GM21515 (cell line): Measurements from ENCODE around the gene RHOD.
A peak's percentile ranks its signal among the peaks of the same experiment; 100 is the strongest.

ENCODE experiments used
- ATAC-seq: cut with Tn5 transposase; IDR thresholded peaks from one replicate; pipeline ENCODE4 v1.9.1; 2021; ENCODE audit not compliant: unreplicated experiment

The RHOD gene

GRCh38 chr11:67059671-67060070 is 3.0 kb downstream of the RHOD start:
- ATAC-seq: no peak

DNA sequence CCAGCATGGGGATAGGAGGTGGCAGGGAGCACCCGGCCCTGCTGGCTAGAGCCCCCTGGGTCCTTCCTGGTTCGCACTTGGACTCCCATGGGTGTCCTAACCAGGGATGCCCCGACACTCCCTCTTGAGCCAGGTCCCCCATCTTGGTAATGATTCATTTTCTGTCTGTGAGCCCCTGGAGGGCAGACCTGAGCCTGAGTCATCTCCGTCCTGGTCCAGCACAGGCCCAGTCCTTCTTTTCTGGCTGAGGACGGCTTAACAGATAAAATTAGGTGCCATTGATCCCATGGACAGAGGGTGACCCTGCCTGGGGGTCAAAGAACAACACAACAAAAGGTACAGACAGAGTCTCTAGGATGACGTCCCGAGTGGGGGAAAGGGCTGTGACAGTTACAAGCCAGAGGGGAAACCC is 3.5 kb downstream of the RHOD start:
- no peak for ATAC-seq

GRCh38 chr11:67062526-67063373 is 6.1 kb downstream of the RHOD start:
- no peak for ATAC-seq

- no peak for ATAC-seq
These were observed 9.7 kb downstream of the RHOD start for GRCh38 chr11:67066333-67066709.

DNA sequence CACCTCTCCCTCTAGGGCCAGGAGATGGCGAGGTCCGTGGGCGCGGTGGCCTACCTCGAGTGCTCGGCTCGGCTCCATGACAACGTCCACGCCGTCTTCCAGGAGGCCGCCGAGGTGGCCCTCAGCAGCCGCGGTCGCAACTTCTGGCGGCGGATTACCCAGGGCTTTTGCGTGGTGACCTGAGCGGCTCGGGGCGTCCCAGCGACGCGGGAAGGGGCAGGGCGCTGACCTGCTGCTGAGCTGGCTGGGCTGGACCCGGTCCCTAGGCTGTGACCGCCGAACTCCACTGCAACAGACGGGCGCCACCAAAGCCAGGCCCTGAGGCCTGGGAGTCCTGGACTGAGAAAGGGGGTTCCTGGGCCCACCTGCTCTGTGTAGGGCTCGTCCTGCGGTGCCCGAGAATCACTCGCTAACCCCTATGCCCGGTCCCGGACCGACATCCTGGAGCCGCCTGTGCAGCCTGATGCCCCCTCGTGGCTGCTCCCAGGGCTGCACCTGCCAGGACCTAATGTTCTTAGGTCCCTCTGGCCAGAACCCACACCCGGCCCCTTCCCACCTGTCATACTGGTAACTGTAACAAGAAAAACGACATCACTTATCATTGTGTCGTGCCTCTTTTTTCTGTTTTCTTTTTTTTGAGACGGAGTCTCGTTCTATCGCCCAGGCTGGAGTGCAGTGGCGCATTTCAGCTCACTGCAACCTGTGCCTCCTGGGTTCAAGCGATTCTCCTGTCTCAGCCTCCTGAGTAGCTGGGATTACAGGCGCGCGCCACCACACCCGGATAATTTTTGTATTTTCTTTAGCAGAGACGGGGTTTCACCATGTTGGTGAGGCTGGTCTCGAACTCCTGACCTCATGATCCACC is 15.0 kb downstream of the RHOD start:
- no peak for ATAC-seq

GRCh38 chr11:67072295-67072694 is 15.6 kb downstream of the RHOD start:
- no peak for ATAC-seq

- ATAC-seq: no peak
These were observed 17.3 kb downstream of the RHOD start for GRCh38 chr11:67073908-67074307.

DNA sequence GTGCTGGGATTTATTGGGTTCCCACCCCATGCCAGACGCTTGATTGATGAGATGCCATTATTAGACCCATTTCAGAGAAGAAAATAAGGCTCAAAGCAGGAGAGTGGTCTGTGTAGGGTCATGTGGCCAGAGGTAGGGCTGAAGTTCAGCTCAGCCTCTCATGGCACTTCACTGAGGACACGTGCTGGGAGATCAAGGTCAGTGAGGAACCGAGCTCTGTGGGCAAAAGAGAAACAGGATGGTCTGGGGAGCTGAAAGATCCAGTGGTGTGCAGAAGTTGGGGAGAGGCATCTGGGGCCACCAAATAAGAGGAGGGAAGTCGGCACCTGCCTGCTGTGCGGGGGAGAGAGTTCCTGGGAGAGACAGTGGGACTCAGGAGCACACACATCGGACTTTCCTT is 19.6 kb downstream of the RHOD start:
- ATAC-seq: no peak

- ATAC-seq: no peak
These were observed 22.5 kb downstream of the RHOD start for GRCh38 chr11:67079065-67079705.

- ATAC-seq: no peak
These were observed 25.6 kb downstream of the RHOD start for GRCh38 chr11:67082071-67082791.

DNA sequence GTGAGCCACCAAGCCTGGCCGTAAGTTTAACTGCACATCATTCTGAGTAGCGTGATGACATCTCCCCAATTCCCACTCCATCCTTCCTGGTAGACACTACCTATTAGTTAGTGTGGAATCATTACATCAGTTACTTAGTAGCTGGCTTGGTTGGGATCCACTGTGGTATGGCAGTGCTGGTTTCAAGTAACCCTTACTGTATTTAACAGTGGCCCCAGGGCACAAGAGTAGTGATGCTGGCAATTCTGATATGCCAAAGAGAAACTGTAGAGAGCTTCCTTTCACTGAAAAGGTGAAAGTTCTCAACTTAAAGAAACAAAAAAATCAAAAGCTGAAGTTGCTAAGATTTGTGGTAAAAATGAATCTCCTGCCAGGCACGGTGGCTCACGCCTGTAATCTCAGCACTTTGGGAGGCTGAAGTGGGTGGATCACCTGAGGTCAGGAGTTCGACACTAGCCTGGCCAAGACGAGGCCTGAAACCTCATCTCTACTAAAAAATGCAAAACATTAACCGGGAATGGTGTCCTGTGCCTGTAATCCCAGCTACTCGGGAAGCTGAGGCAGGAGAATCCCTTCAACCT is 27.2 kb downstream of the RHOD start:
- no peak for ATAC-seq

DNA sequence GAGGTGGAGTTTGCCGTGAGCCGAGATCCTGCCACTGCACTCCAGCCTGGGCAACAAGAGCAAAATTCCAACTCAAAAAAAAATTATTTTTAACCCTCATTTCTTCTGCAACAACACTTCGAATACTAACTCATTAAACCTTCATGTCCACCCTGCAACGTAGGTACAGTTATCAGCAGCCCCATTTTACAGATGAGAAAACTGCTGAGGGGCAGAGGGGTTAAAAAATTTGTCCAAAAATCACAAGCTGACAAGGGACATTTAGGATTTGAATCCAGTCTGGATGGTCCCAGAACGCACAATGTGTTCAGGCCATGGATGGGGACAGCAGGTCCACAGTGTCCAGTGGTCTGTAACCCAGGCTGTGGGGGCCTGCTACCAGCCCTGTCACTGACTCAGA is 29.0 kb downstream of the RHOD start:
- no peak for ATAC-seq

GRCh38 chr11:67090717-67091116 is 34.1 kb downstream of the RHOD start:
- ATAC-seq: no peak

DNA sequence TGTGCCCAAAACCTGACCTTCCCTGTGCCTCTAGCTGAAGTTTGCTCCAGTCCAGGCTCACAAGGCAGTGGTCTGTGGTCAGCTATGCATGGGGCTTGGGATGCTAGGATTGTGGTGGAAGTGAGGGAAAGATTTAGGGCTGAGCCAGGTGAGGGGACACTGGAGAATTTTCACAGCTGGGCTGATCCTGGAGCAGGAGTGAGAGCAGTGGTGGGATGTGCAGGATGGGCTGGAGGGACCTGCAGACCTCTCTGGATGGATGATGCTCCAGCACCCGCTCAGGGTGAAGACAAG is 38.5 kb downstream of the RHOD start:
- no peak for ATAC-seq

- ATAC-seq: no peak
These were observed 42.3 kb downstream of the RHOD start for GRCh38 chr11:67098799-67099429.

GRCh38 chr11:67099831-67100324 is 43.2 kb downstream of the RHOD start:
- no peak for ATAC-seq

- no peak for ATAC-seq
These were observed 46.0 kb downstream of the RHOD start for GRCh38 chr11:67102664-67103063.

DNA sequence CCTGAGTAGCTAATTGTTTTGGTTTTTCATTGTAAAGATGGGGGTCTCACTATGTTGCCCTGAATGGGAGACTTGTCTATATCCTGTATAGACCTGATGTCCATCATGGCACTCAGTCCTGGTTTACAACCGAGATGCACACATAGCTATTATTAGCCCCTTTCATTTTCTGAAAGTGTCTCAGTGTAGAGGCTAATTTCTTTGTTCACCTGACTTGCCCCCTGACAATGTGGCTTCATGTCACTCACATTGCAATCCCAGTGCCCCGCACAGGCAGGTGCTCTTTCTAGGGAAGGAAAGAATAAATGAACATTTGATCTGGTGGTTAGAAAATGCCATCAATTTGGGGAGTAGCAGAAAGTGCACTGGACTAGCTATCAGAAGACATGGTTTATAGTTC is 49.3 kb downstream of the RHOD start:
- ATAC-seq: no peak

DNA sequence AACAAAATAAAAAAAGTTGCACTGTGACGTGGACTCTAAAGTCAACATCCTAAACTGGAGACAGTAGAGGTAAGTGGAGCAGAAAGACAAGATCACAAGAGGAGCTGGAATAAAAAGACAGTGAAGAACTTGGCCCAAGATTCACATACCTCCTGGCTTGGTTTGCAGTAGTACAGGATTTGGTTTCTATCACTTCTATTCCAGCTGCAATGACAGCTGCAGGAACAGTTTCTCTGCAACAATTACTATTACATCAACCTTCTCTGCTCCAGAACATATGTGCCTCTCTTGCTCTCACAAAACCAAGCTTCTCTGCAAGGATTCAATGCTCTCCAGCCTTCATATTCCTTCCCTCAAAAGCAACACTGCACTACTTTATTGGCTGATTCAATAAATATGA is 54.6 kb downstream of the RHOD start:
- no peak for ATAC-seq

- peak; percentile 70 for ATAC-seq
These were observed 56.6 kb downstream of the RHOD start for GRCh38 chr11:67113231-67113721.
